ENCODE data around the gene RDH8. TPM values are rescaled to one million over a fixed set of nuclear protein-coding genes. Genes with fewer than 3 reads are reported as not detected.

Gene RDH8
- total RNA-seq, 1 experiment from 2014 or later, result not detected

- in situ Hi-C loops (cut with HindIII; ENCODE audit: low pct_unique_long_range_greater_than_20kb, low sequenced_read_pairs), result no loop called here
- DNase-seq (ENCODE audit: low read depth), result no peak
Measured at GRCh38 chr19:10003271-10003670, 10.0 kb upstream of the RDH8 start.

DNA sequence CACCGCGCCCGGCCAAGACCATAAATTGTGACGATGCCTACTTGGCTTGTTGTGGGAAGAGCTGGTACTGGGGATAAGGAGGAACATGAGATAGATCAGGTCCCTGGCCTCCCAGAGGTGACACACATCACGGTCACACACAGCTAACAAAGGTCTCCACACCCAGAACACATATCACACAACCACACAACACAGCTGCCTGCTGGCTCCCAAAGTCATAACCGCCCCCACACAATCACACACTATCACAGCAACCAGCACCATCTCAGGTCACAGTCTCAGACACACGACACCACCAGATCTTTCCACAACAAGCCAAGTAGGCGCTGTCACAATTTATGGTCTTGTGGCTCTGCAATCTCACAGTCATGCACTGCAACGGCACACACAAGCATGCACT is 8.7 kb upstream of the RDH8 start:
- no peak for DNase-seq (ENCODE audit: low read depth)
- in situ Hi-C loops (cut with HindIII; ENCODE audit: low pct_unique_long_range_greater_than_20kb, low sequenced_read_pairs), result no loop called here

DNA sequence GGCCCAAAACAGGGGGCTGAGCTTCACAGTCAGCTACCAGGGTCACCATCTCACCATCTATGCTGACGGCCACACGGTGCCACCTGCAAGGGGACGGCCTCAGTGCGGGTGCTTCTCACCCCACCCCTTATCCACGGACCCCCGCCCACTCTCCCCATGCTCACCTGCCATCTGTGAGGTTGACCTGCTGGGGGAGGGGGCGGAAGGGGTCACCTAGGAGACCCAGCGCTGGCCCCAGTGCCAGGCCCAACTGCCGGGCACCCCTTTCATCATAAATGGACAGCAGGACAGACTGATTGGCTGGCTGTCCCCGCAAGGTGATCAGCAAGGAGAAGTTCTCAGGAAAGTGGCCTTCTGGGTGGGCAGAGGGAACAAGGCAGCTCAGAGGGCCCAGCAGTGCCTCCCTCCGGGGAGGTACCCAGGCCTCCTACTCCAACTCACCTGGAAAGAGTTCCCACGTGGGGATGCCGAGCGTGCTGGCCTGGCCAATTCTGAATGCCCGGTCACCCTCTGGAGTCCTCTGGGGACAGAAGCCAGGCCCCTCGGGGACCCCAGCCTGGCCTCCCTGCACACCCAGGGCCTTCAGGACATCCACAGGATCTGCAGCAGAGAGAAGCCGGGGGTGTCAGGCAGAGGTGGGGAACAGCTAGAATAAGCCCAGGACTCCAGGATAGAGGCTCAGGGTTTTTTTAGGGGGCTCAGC is 7.5 kb upstream of the RDH8 start:
- in situ Hi-C loops (cut with HindIII; ENCODE audit: low pct_unique_long_range_greater_than_20kb, low sequenced_read_pairs), result no loop called here
- DNase-seq (ENCODE audit: low read depth), result no peak

- in situ Hi-C loops (cut with HindIII; ENCODE audit: low pct_unique_long_range_greater_than_20kb, low sequenced_read_pairs), result no loop called here
- no peak for DNase-seq (ENCODE audit: low read depth)
Measured at GRCh38 chr19:10006335-10006708, 7.0 kb upstream of the RDH8 start.

DNA sequence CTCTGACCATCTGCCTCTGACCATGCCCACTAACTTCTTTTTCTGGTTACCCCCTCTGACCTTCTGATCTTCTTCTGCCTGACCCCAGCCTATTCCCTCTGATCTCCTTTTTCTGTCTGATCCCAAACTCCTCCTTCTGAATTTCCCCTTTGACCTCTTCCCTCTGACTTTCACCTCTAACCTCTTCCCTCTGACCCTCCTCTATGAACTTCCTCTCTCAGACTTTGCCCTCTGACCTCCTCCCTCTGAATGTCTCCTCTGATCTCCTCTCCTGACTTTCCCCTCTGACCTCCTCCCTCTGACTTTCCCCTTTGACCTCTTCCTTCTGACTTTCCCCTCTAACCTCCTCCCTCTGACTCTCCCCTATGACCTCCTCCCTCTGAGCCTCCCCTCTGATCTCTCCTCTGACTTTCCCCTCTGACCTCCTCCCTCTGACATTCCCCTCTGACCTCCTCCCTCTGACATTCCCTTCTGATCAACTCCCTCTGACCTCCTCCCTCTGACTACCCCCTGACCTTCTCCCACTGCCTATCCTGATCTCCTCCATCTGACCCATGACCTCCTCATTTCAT is 6.4 kb upstream of the RDH8 start:
- no peak for DNase-seq (ENCODE audit: low read depth)
- in situ Hi-C loops (cut with HindIII; ENCODE audit: low pct_unique_long_range_greater_than_20kb, low sequenced_read_pairs), result no loop called here

DNA sequence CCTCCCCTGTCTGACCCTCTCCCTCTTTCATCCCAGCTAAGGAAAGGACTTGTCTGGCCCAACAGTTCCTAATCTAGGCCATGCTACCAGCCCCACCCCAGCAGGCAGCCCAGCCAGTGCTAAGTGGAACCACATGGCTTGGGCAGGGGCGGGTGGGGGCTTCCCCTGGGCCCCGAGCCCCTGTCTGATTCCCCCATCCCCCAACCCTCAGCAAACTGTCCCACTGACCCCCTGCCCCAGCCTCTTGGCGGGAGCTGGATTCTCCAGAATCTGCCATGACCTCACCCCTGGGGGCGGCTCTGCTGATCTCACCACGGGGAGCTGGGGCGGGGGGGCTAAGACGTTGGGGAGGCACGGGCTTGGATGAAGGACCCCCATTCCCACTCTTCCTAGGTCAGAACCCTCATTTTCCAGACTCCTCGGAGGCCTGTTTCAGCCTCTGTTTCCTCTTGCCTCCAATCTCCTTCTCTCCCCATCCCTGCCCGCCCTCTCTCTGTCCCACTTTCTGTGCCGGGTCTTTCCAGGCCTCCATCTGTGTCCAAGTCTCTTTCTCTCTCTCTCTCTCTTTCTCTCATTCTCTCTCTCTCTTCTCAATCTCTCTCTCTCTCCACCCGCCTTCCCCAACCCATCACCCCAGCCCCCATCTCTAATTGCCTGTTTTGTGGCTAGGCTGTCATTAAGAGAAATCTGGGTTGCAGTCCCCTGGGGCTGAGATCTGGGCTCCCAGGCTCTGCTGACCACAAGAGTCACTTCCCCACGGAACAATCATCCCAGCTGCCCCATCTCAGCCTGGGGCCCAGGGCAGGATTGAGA is 5.7 kb upstream of the RDH8 start:
- in situ Hi-C loops (cut with HindIII; ENCODE audit: low pct_unique_long_range_greater_than_20kb, low sequenced_read_pairs), result no loop called here
- no peak for DNase-seq (ENCODE audit: low read depth)

- in situ Hi-C loops (cut with HindIII; ENCODE audit: low pct_unique_long_range_greater_than_20kb, low sequenced_read_pairs), result no loop called here
- DNase-seq (ENCODE audit: low read depth), result no peak
Measured at GRCh38 chr19:10008184-10008765, 5.0 kb upstream of the RDH8 start.

GRCh38 chr19:10009714-10010224 is 3.5 kb upstream of the RDH8 start:
- DNase-seq (ENCODE audit: low read depth), result no peak
- in situ Hi-C loops (cut with HindIII; ENCODE audit: low pct_unique_long_range_greater_than_20kb, low sequenced_read_pairs), result no loop called here

- DNase-seq (ENCODE audit: low read depth), result no peak
- in situ Hi-C loops (cut with HindIII; ENCODE audit: low pct_unique_long_range_greater_than_20kb, low sequenced_read_pairs), result no loop called here
Measured at GRCh38 chr19:10010247-10010691, 3.0 kb upstream of the RDH8 start, which contains the start of gene COL5A3. TSS of gene COL5A3 (minus strand) at chr19:10010504. CDS start at chr19:10010385, 119 bp downstream.

DNA sequence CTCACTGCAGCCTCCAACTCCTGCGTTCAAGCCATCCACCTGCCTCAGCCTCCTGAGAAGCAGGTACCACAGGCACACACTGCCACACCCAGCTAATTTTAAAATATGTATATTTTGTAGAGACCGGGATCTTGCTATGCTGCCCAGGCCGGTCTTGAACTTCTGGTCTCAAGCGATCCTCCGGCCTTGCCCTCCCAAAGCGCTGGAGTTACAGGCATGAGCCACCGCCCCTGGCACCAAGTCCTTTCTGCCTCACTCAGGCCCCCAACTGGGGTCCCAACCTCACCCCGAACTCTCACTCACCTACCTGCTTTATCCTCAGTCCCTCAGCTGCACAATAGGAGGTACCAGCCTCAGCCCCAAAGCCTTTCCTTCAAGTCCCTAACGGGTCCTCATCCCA is 2.3 kb upstream of the RDH8 start:
- in situ Hi-C loops (cut with HindIII; ENCODE audit: low pct_unique_long_range_greater_than_20kb, low sequenced_read_pairs), result no loop called here
- no peak for DNase-seq (ENCODE audit: low read depth)

DNA sequence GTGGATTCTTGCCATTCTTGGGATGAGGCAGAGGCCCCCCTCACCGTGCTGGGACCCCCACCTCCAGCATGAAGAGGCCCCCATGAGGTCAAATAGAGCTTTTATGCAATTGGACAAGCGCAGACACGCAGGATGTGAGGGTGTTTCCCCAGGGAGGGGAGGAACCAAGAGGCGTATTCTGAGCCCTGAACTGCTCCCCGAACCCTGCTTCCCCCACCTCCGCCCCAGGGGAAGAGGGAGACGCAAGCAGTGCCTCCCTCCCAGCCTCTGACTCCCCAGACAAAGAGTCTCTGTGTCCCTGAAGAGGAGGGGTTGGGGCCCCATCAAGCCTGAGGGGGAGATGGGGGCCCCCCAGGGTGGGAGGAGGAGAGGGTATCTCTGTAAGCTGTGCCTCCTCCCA is 1.3 kb upstream of the RDH8 start:
- in situ Hi-C loops (cut with HindIII; ENCODE audit: low pct_unique_long_range_greater_than_20kb, low sequenced_read_pairs), result no loop called here
- no peak for DNase-seq (ENCODE audit: low read depth)

DNA sequence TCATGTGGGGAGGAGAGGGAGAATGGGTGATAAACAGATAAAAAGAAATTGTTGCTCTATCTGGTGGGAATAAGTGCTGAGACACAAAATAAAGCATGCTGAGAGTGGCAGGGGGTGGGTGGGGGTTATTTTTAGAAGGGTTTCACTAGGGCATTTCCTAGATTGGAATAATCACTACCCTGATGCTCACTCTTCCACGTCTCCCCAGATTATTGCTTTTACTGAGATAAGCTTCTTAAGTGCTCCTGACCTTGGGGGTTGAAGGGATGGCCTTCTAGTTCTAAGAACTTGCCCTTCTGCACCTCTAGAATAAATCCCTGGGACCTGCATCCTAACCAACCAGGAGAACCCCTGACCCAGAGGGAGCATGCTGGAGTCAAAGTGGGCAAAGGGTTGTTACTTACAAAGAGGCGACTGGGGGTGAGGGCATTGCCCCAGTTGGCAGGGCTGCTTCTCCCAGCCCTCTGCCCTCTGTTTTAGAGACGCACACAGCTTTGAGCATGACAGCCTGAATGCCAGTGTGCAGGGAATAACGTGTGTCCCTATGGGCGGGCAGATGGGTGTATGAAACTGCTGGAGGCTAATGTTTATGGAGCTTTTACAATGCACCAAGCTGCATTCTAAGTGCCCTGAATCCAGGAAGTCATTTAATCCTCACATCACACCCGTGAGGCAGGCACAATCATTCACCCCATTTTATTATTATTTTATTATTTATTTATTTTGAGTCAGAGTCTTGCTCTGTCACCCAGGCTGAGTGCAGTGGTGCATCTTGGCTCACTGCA is 743 bp downstream of the RDH8 start:
- in situ Hi-C loops (cut with HindIII; ENCODE audit: low pct_unique_long_range_greater_than_20kb, low sequenced_read_pairs), result no loop called here
- DNase-seq (ENCODE audit: low read depth), result no peak

- in situ Hi-C loops (cut with HindIII; ENCODE audit: low pct_unique_long_range_greater_than_20kb, low sequenced_read_pairs), result no loop called here
- no peak for DNase-seq (ENCODE audit: low read depth)
Measured at GRCh38 chr19:10018263-10018662, 5.0 kb downstream of the RDH8 start.

- in situ Hi-C loops (cut with HindIII; ENCODE audit: low pct_unique_long_range_greater_than_20kb, low sequenced_read_pairs), result no loop called here
- DNase-seq (ENCODE audit: low read depth), result no peak
Measured at GRCh38 chr19:10018786-10019185, 5.5 kb downstream of the RDH8 start.

- no peak for DNase-seq (ENCODE audit: low read depth)
- in situ Hi-C loops (cut with HindIII; ENCODE audit: low pct_unique_long_range_greater_than_20kb, low sequenced_read_pairs), result no loop called here
Measured at GRCh38 chr19:10019246-10019645, 6.0 kb downstream of the RDH8 start.

DNA sequence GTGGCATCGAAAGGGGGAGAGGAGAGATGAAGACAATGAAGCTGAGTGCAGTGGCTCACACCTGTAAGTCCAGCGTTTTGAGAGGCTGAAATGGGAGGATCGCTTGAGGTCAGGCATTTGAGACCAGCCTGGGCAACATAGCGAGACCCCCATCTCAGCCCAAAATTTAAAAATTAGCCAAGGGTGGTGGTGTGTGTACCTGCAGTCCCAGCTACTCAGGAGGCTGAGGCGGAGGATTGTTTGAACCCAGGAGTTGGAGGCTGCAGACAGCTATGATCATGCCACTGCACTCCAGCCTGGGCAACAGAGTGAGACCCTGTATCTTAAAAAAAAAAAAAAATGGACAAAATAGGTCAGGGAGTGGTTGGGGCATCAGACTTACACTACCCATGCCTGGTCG is 7.6 kb downstream of the RDH8 start:
- DNase-seq (ENCODE audit: low read depth), result no peak
- in situ Hi-C loops (cut with HindIII; ENCODE audit: low pct_unique_long_range_greater_than_20kb, low sequenced_read_pairs), result no loop called here

DNA sequence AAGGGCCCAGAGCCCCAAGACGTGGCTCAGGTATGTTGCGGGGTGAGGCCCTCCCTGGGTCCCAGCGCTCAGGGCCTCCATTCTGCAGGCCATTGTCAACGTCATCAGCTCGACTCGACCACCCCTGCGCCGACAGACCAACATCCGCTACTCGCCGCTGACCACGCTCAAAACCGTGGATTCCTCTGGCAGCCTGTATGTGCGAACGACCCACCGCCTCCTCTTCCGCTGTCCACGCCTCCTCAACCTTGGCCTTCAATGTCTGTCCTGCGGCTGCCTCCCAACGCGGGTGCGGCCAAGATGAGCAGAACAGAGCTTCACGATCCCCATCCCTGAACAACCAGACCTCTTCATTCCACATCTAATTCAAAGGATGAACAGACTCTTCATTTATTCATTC is 8.2 kb downstream of the RDH8 start:
- no peak for DNase-seq (ENCODE audit: low read depth)
- in situ Hi-C loops (cut with HindIII; ENCODE audit: low pct_unique_long_range_greater_than_20kb, low sequenced_read_pairs), result no loop called here

DNA sequence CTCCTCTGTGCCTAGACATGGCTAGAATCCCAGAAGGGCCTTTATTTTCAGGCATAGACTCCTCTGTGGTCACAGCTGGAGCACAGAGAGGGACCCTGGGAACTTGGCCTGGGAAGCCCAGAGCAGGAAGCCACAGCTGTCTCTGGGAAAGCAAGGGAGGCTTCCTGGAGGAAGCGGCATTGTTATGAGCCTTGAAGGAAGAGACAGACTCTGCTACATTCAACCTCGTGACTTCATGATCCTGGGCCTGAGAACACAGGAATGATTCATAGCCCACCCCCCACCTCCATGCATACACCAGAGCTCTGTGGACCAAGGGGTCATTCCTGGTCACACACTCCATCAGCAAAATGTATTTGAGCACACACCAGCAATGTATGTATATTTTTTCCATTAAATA is 8.6 kb downstream of the RDH8 start:
- in situ Hi-C loops (cut with HindIII; ENCODE audit: low pct_unique_long_range_greater_than_20kb, low sequenced_read_pairs), result no loop called here
- DNase-seq (ENCODE audit: low read depth), result no peak
